ENCODE data around the gene NGLY1.

NGLY1 gene

DNA sequence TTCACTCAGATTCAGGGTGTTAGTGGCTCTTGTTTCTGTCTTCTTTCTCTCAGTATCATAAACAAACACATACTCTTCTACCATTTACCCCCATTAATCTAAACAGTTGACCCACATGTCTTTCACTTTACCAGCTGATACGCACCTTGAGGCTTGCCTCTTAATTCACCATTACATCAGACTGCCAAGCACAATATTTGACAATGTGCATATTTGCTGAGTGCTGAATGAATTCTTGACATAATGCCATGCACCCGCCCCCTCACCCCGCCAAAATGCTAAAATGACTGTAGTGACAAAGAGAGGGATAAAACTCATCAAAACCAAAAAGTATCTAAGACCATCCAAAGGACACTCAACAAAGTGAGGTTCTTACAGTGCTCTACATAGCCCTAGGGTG, 57.4 kb downstream of the NGLY1 start:
- in situ Hi-C loops (cut with HindIII; ENCODE audit: low pct_ligation_motif_present, low pct_unique_long_range_greater_than_20kb, low sequenced_read_pairs), result no loop called here
- no peak for DNase-seq

DNA sequence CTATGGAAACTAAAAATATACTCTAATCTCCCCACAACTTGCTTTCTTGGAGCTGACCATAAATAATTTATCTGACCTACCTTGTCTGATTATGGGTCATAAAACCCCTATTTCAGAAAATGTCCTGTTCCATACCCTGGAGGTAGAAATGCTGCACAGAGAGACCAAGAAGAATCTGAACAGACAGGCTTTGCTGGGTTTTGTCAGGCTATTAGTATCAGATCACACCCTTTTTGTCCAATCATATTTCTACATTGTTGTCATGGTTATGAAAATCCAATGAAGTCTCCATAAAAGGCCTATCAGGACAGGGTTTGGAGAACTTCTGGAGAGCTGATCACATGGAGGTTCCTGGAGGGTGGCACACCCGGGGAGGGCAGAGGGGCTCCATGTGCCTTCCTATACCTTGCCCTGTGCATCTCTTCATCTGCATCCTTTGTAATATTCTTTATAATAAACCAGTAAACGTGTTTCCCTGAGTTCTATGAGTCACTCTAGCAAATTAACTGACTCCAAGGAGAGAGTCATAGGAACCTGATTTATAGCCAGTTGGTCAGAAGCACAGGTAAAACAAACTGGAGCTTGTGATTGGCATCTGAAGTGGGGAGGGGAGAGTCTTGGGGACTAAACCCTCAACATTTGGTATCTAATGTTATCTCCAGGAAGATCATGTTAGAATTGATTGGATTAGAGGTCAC, 58.1 kb downstream of the NGLY1 start:
- no peak for DNase-seq
- in situ Hi-C loops (cut with HindIII; ENCODE audit: low pct_ligation_motif_present, low pct_unique_long_range_greater_than_20kb, low sequenced_read_pairs), result no loop called here

DNA sequence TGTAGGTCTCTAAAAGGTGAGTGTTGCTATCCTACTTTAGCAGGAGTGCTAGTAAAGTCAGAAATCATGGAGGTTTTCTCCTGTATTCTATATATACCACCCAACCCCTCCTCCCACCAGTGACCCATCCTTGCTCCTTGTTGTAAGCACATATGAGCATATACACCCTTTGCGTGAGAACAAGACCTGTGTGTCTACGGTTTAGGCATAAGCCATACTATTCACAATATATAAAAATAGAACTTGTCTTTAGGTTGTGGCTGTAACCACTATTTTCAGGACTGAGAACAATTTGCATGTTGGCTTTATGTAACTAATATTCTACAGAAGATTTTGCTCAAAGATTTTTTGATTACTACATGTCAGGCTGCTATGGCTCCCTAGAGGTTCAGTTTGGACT, 59.4 kb downstream of the NGLY1 start:
- in situ Hi-C loops (cut with HindIII; ENCODE audit: low pct_ligation_motif_present, low pct_unique_long_range_greater_than_20kb, low sequenced_read_pairs), result no loop called here
- no peak for DNase-seq

DNA sequence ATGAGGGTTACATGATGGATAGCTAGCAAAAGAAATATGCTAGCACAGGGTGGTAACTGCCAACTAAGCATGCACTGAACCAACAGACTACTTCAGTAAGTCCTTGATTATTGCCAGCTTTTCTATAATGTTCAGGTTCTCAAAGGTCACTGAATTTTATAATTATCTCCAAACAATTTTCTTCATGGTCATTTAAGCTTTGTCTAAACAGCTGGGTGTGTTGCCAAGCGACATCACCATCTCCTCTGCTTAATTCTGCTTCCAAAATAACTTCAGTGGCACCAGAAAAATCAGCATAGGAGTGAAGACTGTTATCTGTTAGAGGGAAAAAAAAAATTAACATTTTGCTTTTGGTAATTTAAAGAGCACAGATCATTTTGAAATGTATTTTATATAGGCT, 63.9 kb downstream of the NGLY1 start:
- in situ Hi-C loops (cut with HindIII; ENCODE audit: low pct_ligation_motif_present, low pct_unique_long_range_greater_than_20kb, low sequenced_read_pairs), result no loop called here
- no peak for DNase-seq

DNA sequence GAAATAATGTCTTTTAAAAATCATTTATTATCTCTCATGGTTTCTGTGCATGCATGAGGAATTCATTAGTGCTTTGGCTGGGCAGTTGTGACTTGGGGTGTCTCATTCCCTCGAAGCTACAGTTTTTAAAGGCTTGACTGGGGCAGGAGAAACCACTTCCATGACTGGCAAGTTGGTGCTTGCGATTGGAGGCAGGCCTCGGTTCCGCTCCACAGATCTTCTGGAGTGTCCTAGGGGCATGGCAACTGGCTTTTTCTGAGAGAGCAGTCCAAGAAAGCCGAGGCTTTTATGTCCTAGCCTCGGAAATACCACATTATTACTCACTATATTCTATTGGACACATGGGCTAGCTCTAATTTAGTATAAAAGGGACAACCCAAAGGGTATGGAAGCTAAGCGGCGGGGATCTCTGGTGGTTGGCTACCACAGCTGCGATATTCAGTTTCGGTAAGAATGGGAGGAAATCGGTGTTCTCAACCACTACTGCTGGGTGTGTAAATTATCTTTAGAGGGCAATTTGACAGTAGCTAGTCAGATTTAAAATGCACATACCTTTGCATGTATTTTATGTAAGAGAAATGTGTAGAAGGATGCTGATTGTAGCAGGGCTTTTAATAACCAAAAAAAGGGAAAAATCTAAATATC, 69.8 kb downstream of the NGLY1 start:
- in situ Hi-C loops (cut with HindIII; ENCODE audit: low pct_ligation_motif_present, low pct_unique_long_range_greater_than_20kb, low sequenced_read_pairs), result no loop called here

DNA sequence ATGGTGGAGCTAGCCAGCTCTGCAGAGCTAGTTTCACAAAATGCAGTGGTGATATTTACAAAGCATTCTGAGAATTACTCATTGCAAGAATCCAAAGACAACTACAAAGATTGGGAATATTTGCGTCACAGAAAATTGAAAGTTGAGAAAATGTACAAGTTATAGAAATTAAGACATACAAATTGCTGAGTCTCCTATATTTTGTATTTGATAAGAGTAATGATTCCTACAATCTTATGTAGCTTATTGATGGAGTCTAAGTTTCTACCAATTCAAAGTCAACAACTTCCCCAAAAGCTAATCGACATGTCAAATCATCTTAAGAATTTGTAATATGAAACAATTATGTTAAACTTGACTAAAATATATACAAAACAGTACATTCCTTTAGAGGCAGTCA, 72.2 kb downstream of the NGLY1 start:
- no peak for DNase-seq
- in situ Hi-C loops (cut with HindIII; ENCODE audit: low pct_ligation_motif_present, low pct_unique_long_range_greater_than_20kb, low sequenced_read_pairs), result no loop called here

More for the DNA sequence above, 69.8 kb downstream of the NGLY1 start:
- DNase-seq, result no peak

DNA sequence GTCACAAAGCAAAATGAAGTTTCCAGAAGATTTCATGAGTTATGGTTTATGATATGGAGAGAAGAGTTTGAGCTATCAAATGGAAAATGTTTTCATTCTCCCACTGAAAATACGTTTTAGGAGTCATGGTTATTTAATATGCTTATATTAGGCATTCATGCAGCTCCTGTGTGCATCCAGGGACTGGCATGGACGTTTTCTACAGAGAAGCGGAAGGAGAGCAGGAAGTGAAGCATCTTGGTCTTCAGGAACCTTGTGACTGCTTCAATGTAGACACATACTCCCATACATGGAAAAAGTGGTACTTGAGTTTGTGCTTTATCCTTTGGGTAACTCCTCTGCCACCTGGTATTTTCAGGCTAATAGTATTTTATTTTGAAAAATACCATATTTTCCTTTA, 75.2 kb downstream of the NGLY1 start:
- DNase-seq, result no peak
- in situ Hi-C loops (cut with HindIII; ENCODE audit: low pct_ligation_motif_present, low pct_unique_long_range_greater_than_20kb, low sequenced_read_pairs), result no loop called here

DNA sequence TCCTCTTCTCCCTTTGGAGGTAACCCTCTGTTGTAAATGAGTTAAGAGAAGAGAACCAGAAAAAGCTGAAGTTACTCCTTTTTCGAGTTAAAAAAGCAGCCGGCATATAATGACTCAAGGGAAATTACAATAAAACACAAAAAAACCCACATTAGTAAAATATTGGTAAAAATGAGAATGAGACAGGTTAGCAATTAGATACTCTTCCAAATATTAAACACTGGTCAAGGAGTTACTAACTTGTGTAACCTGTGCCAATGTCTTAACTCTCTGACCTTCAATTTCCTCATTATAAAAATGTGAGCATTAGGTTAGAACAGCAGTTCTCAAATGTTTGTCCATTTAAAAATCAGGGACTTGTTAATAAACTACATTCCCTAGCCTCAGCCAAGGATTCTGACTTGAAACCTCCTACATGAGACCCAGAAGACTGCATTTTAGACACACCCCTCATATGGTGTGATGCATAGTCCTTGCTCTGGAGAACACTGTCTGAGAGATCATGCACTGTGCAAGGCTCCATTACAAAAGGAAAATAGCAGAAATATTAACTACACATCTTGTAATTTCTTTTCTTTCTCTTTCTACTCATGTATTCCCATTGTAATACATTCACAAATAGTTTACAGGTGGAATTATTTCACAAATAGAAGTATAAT, 75.8 kb downstream of the NGLY1 start:
- in situ Hi-C loops (cut with HindIII; ENCODE audit: low pct_ligation_motif_present, low pct_unique_long_range_greater_than_20kb, low sequenced_read_pairs), result no loop called here
- DNase-seq, result no peak

DNA sequence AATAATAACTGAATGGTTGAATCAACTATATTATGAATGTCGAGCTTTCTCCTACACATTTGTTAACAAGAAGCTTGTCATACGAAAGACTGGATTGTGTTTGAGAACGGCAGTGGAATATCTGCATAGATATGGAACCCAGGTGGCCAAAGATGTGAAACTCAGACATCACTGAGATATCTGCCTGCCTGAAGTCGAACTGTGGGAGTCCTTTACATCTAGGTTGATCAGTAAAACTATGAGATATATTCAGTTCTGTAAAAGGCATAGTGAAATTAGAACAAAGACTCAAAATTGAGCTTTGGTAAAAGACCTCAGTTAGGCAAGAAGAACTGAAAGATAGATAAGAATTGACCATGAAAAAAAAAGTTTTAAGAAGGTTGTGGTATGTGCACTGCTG, 77.0 kb downstream of the NGLY1 start:
- in situ Hi-C loops (cut with HindIII; ENCODE audit: low pct_ligation_motif_present, low pct_unique_long_range_greater_than_20kb, low sequenced_read_pairs), result no loop called here
- no peak for DNase-seq

DNA sequence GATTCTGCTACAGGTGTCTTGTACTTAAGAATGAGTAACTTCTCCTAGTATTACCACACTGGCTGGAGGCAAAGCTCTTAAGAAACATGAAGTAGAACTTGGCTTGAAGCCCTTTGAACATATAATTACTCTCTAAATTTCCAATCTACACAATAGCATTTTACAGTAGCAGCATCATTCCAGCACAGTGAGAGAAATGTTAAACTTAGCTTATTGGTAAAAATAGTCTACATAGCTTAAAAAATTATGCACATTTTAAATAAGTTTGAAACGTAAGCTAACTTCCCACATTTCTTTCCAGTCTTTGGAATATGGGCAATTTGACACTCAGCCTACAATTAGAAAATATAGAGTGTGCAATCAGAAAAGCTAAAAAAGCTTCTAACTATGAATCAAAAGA, 85.7 kb downstream of the NGLY1 start:
- no peak for DNase-seq
- in situ Hi-C loops (cut with HindIII; ENCODE audit: low pct_ligation_motif_present, low pct_unique_long_range_greater_than_20kb, low sequenced_read_pairs), result no loop called here

DNA sequence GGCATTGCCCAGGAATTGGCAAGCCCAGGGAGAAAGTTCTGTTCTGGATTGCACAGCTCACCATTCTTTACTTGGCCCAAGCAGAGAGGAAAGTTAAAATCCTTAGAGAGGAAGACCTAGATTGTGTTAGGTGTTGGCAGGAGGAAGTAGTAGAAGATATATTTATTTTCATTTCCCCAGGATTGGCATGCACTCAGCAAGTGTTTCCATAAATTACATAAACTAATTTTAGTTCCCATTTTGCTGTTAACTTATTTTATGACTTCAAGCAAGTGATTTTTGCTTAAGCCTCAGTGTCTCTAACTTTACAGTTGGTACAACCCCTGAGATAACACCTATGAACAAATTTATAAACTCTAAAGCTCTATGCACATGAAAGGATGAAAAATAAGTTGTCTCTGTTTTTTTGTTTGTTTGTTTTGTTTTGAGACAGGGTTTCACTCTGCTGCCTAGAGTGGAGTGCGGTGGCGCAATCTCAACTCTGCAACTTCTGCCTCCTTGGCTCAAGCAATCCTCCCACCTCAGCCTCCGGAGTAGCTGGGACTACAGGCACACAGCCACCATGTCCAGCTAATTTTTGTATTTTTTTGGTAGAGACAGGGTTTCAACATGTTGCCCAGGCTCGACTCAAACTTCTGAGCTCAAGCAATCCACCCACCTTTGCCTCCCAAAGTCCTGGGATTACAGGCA, 87.4 kb downstream of the NGLY1 start:
- DNase-seq, result no peak
- in situ Hi-C loops (cut with HindIII; ENCODE audit: low pct_ligation_motif_present, low pct_unique_long_range_greater_than_20kb, low sequenced_read_pairs), result no loop called here

DNA sequence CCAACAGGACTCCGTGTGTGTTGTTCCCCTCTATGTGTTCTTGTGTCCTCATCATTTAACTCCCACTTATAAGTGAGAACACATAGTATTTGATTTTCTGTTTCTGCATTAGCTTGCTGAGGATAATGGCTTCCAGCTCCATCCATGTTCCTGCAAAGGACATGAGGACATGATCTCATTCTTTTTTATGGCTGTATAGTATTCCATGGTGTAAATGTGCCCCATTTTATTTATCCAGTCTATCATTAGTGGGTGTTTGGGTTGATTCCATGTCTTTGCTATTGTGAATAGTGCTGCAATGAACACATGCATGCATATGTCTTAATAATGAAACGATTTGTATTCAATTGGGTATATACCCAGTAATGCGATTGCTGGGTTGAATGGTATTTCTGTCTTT, 90.0 kb downstream of the NGLY1 start:
- in situ Hi-C loops (cut with HindIII; ENCODE audit: low pct_ligation_motif_present, low pct_unique_long_range_greater_than_20kb, low sequenced_read_pairs), result no loop called here
- no peak for DNase-seq

DNA sequence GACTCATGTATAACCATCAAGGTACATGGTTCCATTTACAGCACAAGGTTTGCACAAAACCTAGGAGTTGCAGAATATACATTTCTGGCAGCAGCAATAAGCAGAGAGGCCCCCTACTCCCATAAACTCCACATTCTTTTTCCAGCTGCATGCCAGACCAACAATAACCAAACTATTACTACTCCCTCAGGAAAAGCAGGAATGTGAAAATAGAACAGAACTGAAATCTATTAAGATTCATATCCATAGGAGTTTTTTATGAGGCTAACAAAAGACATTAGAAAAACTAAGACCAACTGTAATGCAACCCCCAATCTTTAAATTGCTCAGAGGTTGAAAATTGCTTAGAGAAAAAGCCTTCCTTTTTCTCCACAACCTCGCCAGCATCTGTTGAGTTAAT, 90.9 kb downstream of the NGLY1 start:
- in situ Hi-C loops (cut with HindIII; ENCODE audit: low pct_ligation_motif_present, low pct_unique_long_range_greater_than_20kb, low sequenced_read_pairs), result no loop called here
- no peak for DNase-seq

DNA sequence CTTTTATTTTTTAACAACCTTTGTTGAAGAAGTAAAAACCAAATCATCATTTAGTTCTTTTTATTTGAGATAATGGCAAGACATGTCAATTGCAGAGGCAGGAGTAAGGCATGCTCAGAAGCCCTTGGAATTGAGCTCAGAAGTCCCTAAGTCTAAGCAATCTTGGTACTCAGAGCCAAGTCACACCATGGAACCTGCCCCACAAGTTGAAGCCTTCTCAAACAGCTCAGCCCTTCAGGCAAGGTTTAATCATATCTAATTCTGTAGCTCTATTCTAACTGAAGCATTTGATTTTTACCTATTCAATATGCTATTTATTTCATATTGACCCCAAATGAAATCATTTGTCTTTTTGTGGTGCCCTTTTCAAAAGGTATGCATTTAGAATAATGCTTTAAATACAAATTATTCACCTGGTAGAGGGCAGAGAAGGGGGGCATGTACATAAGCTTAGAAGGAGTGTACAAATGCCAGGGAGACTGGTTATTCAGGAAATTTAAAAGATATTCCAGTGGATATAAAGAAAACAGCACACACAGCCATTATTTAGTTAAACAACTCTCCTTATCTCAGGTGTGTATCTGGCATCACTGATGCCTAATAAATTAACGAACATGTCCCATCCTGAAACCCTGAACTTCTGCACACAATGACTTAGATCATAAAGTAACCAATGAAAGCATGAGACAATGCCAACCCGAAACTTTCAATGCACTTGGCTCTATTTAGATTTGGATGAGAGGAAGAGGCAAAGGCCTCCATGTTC, 92.3 kb downstream of the NGLY1 start:
- in situ Hi-C loops (cut with HindIII; ENCODE audit: low pct_ligation_motif_present, low pct_unique_long_range_greater_than_20kb, low sequenced_read_pairs), result no loop called here
- no peak for DNase-seq

DNA sequence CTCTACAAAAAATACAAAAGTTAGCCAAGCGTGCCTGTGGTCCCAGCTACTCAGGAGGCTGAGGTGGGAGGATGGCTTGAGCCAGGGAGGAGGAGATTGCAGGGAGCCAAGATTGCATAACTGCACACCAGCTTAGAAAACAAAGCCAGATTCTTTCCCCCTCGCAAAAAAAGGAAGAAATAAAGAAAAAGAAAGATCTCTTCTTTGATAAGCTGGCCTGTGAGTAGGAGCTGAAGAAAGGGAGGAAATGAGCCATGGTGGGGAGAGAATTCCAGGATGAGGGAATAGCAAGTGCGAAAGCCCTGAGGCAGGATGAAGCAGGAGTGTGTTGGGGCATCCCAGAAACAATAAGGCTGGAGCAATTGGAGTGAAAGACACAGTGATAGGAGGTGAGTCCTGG, 94.0 kb downstream of the NGLY1 start:
- no peak for DNase-seq
- in situ Hi-C loops (cut with HindIII; ENCODE audit: low pct_ligation_motif_present, low pct_unique_long_range_greater_than_20kb, low sequenced_read_pairs), result no loop called here

DNA sequence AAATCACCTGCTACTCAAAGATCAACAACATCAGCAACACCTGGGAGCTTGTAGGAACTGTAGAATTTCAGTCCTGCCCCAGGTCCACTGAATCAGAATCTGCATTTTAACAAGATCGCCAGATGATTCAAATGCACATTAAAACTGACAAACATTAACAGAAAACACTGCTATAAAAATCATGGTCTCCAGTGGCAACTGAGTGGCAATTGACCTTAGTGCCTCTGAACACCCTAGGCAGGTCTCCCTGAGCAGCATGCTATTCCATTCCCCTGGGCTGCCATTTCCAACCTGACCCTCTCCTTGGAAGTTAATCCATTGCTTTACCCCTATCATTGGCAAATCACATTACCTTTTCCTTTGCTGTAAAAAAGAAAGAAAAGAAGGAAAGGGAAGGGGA, 95.5 kb downstream of the NGLY1 start:
- in situ Hi-C loops (cut with HindIII; ENCODE audit: low pct_ligation_motif_present, low pct_unique_long_range_greater_than_20kb, low sequenced_read_pairs), result no loop called here
- no peak for DNase-seq

DNA sequence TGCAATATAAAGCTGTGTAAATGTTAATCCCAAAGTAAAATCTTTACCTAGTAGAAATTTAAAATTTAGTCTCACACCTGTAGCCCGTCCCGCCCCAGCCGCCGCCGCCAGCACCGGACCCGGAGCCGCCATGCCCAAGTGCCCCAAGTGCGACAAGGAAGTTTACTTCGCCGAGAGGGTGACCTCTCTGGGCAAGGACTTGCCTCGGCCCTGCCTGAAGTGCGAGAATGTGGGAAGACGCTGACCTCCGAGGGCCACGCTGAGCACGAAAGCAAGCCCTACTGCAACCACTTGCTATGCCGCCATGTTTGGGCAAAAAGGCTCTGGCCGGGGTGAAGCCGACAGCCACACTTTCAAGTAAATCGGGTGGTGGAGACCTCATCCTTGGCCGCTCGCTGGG, 96.5 kb downstream of the NGLY1 start:
- no peak for DNase-seq
- in situ Hi-C loops (cut with HindIII; ENCODE audit: low pct_ligation_motif_present, low pct_unique_long_range_greater_than_20kb, low sequenced_read_pairs), result no loop called here

DNA sequence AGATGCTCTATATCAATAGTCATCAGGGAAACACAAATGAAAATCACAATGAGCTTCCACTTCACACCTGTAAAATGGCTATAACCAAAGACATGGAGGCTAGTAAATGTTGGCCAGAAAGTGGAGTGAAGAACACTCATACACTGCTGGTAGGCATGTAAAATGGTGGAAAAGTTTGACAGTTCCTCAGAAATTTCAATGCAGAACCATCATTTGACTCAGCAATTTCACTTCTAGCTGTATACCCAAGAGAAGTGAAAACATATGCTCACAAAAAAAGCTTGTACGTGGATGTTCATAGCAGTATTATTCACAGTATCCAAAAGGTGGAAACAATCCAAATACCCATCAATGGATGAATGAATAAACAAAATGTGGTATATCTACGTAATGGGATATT, 99.4 kb downstream of the NGLY1 start:
- no peak for DNase-seq
- in situ Hi-C loops (cut with HindIII; ENCODE audit: low pct_ligation_motif_present, low pct_unique_long_range_greater_than_20kb, low sequenced_read_pairs), result no loop called here

DNA sequence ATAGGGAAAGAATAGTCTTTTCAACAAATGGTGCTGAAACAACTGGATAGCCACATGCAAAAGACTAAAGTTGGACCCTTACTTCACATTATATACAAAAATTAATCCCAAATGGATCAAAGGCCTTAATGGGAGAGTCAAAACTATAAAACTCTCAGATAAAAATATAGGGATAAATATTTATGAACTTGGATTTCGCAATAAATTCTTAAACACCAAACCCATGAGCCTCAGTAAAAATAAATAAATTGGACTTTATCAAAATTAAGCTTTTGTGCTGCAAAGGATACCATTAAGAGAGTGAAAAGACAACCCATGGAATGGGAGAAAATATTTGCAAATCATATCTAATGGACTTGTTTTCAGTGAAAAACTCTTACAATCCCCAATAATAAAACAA, 99.8 kb downstream of the NGLY1 start:
- in situ Hi-C loops (cut with HindIII; ENCODE audit: low pct_ligation_motif_present, low pct_unique_long_range_greater_than_20kb, low sequenced_read_pairs), result no loop called here
- no peak for DNase-seq

Data from ACHN (cell line).